Right ventricle myocardium inferior (tissue), 1 donor: ENCODE measurements around the gene NCAPD3. TPM values are rescaled to one million over a fixed set of nuclear protein-coding genes. Genes with fewer than 3 reads are reported as not detected.
"Not testable (repeated sequence)": the region's sequence is repeated elsewhere in the genome, so short reads cannot be mapped to it uniquely, and the experiment has no call there.

Experiments used
- ATAC-seq: fragments of 200-7000 bp; cut with Tn5 transposase; one replicate; pipeline ENCODE4 v1.9.1; 2020; ENCODE audit warnings: mild to moderate bottlenecking, moderate library complexity
- DNase-seq: peaks from one replicate; pipeline ENCODE4 v3.0.0; 2021; ENCODE audit errors: missing footprints
- intact Hi-C: fragments of 100-400 bp; cut with DNase I; formaldehyde crosslinking; loops from one replicate; pipeline ENCODE4 v1.11.0; 2022
- total RNA-seq: library from RNA; stranded (reverse); fragmentation: NEBNext Ultra II Directional; extraction: Animal tissue kit (Norgen Biotek cat#: 25700); gene quantifications from one replicate; pipeline ENCODE4 v1.2.1, GENCODE V29; 2021
- donor health status: DM: no; HTN: yes; CAD: no; lungs with severe emphysema.

Gene NCAPD3
- total RNA-seq, 1 donor from 2014 or later = 12.3 TPM

DNA sequence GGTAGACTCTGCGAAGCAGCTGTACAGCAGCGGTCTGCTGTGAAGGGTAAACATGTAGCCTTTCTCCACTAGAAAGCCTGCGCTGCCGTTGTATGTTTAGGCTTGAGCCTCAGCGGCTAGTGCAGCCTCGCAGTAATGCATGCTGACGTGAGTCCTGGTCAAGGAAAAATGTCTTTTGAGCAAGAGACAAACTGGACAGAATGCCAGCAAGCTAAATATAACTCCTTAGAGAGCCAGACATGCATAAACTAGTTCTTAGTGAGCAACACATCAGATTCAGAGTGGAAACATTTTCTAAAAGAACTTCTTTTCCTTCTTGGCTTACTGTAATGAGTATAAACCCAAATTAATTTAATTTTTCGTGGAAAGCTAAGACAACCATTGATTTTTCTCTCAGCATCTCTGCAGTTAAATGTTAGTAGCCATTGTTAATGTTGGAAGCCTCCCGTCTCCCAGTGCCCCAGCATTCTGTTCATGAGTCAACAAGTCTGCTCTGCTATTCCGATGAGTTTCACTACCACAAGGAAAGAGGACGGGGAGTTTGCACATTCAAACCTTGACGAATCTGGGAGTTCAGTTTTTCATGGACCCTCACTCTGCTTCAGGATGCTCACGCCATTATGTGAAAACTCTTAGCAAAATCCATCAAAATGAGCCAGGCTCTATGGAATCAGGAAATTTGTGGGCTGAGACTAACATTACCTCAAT lies 103.5 kb downstream of the NCAPD3 start:
- DNase-seq = no peak
- intact Hi-C loops = loop anchor here (2.0 kb wide), 1 partner anchor 49 kb away; no protein-coding TSS in a partner anchor
- ATAC-seq = peak; percentile 75

DNA sequence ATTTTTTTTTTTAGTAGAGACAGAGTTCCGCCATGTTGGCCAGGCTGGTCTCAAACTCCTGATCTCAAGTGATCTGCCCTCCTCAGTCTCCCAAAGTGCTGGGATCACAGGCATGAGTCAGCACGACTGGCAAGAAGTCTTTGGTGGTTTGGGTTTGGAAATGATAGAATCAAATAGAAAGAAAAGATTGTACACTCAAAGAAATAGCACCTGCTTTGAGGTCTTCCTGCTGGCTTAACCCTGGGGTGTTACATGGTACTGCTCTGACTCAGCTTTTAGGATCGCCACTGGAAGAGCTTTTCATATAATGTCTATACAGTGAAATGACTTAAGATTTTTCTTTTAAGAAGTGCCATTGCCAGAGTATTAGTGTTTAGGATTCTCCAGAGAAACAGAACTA lies 104.7 kb downstream of the NCAPD3 start:
- intact Hi-C loops = loop anchor here (5.0 kb wide), 1 partner anchor 162 kb away; the partner anchor contains the start of gene IGSF9B
- DNase-seq (no peak), ATAC-seq (no peak)

DNA sequence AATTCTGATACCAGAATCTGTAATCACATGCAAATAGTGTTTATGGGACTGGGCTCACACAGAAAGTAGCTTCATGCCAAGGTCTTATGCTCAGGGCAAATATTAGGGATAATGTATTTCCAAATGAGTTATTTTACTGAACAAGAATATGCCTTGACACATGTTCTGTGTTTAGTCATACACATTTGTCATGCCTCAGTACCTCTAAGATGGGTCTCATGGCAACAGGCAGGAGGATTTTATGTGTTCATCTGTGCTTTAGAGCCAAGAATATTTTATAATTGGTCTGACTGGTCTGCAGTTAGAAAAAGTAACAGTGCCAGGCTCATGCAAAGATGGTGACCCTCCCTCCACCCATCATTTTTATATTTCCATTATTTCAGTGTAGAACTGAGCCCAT lies 105.8 kb downstream of the NCAPD3 start:
- intact Hi-C loops = loop anchor here (5.0 kb wide), 1 partner anchor 161 kb away; the partner anchor contains the start of gene IGSF9B
- DNase-seq (no peak), ATAC-seq (no peak)

DNA sequence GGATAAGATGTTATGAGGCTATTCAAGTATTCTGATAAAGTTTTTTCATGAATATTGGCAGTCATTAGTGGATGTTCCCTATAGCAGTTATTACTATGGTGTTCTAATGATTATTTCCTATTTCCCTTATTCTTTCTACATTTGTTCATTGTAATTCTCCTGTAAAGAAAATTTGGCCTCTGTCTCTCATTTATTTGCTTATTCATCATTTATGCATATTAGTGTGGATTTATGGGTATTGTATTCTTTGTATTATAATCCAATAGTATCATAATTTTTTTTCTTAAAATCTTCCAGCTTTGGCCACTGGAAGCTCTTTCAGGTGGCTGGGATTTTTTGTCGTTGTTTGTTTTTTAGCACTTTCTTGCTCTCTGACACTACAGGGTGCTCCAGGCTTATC lies 107.6 kb downstream of the NCAPD3 start:
- no peak for ATAC-seq
- intact Hi-C loops = loop anchor here (5.0 kb wide), 1 partner anchor 159 kb away; the partner anchor contains the start of gene IGSF9B
- no peak for DNase-seq

DNA sequence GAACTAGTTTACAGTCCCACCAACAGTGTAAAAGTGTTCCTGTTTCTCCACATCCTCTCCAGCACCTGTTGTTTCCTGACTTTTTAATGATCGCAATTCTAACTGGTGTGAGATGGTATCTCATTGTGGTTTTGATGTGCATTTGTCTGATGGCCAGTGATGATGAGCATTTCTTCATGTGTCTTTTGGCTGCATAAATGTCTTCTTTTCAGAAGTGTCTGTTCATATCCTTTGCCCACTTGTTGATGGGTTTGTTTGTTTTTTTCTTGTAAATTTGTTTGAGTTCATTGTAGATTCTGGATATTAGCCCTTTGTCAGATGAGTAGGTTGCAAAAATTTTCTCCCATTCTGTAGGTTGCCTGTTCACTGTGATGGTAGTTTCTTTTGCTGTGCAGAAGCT lies 110.0 kb downstream of the NCAPD3 start:
- ATAC-seq, DNase-seq, intact Hi-C loops: not testable (repeated sequence)

DNA sequence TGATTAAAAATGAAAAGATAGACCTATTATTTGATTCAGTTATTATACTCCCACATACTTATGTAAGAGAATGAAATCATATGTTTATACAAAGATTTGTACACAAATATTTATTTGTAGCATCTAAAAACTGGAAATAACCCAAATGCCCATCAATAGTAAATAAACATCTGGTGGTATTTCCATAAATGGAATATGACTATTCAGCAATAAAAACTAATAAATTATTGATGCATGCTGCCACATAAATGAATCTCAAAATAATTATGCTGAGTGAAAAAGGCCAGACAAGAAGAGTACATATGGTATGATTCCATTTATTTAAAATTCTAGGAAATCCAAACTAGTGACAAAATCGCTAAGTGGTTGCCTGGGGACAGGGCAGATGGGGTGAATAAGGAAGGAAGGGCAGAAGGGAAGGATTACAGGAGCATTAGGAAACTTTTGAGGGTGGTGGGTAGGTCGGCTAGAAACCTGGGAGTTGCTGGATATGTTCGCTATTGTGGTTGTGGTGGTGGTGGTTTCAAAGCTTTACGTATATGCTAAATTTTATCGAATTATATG lies 113.4 kb downstream of the NCAPD3 start:
- ATAC-seq = no peak
- intact Hi-C loops = no loop called here
- DNase-seq = no peak

Other genes with a start within 250 kb of the NCAPD3 start
- gene JAM3, start 154.9 kb downstream of the NCAPD3 start, total RNA-seq = 22.5 TPM
- gene VPS26B, start 704 bp upstream of the NCAPD3 start, total RNA-seq = 39.5 TPM
- 36.8 TPM for gene THYN1, start 29.4 kb upstream of the NCAPD3 start, total RNA-seq
- 36.1 TPM for gene ACAD8, start 29.6 kb upstream of the NCAPD3 start, total RNA-seq
- gene GLB1L3, start 52.4 kb upstream of the NCAPD3 start, total RNA-seq = not detected
- 0.32 TPM for gene GLB1L2, start 108.0 kb upstream of the NCAPD3 start, total RNA-seq
- gene B3GAT1, start 188.3 kb upstream of the NCAPD3 start, total RNA-seq = 0.16 TPM